Naive B cell (primary cell): ENCODE data around the gene FAAH. TPM values are rescaled to one million over a fixed set of nuclear protein-coding genes. Genes with fewer than 3 reads are reported as not detected.
A peak's percentile ranks its signal among the peaks of the same experiment; 100 is the strongest.

Experiments used
- ATAC-seq, 2 donors: fragments of 150-1000 bp; cut with Tn5 transposase; 2 replicates each; pipeline ENCODE4 v1.10.0; 2021; ENCODE audit warnings: low read depth in 2 of 2, mild to moderate bottlenecking in 2 of 2, moderate library complexity in 2 of 2
- DNase-seq: peaks from one replicate; pipeline ENCODE4 v3.0.0; 2022
- H3K27ac Mint-ChIP-seq, 6 donors: one replicate each; pipeline ENCODE4 v1.8.0; 2020 to 2022; ENCODE audit warnings: mild to moderate bottlenecking in 6 of 6, mixed read lengths in 6 of 6, moderate library complexity in 5 of 6, inconsistent platforms in 2 of 6
- H3K27me3 Mint-ChIP-seq, 3 donors: one replicate each; pipeline ENCODE4 v1.8.0; 2021 to 2022; ENCODE audit warnings: mixed read lengths in 3 of 3, mild to moderate bottlenecking in 1 of 3
- H3K36me3 Mint-ChIP-seq, 2 donors: one replicate each; pipeline ENCODE4 v1.8.0; 2020 to 2022; ENCODE audit warnings: mixed read lengths in 2 of 2, inconsistent platforms in 1 of 2, mild to moderate bottlenecking in 1 of 2
- H3K4me1 Mint-ChIP-seq, 3 donors: one replicate each; pipeline ENCODE4 v1.8.0; 2020 to 2022; ENCODE audit warnings: mixed read lengths in 3 of 3, inconsistent platforms in 1 of 3, mild to moderate bottlenecking in 1 of 3, moderate library complexity in 1 of 3
- H3K4me3 Mint-ChIP-seq, 8 donors: one replicate each; pipeline ENCODE4 v1.8.0; 2020 to 2022; ENCODE audit warnings: mild to moderate bottlenecking in 8 of 8, mixed read lengths in 8 of 8, moderate library complexity in 8 of 8, inconsistent platforms in 2 of 8
- H3K9me3 Mint-ChIP-seq, 7 donors: one replicate each; pipeline ENCODE4 v1.8.0; 2020 to 2022; ENCODE audit warnings: mixed read lengths in 7 of 7, mild to moderate bottlenecking in 5 of 7, inconsistent platforms in 2 of 7, moderate library complexity in 1 of 7
- polyA plus RNA-seq, 6 donors: library from polyadenylated mRNA; unstranded; fragments of 300-500 nt; fragmentation: Illumina TruSeq; gene quantifications; one replicate each; pipeline ENCODE4 v1.2.3, GENCODE V29; 2021; ENCODE audit warnings: low read depth in 6 of 6

FAAH gene
- polyA plus RNA-seq, 6 donors from 2014 or later, result 0.34 to 1.4 (median 0.61) TPM; not detected in 3

- peak in 1 of 2 donors; percentile 34 for ATAC-seq
- peaks cover 18 to 33% (median 20%) of the 10 kb centered on the region in 3 donors for H3K4me1 Mint-ChIP-seq
- DNase-seq, result no peak
- no peaks in the 10 kb centered on the region for H3K27me3 Mint-ChIP-seq
- peak overlapping the region; percentile 8 to 90 (median 47) for H3K27ac Mint-ChIP-seq
- no peaks in the 10 kb centered on the region for H3K9me3 Mint-ChIP-seq
- H3K4me3 Mint-ChIP-seq, result peak overlapping the region in 1 of 8 donors; percentile 9
- H3K36me3 Mint-ChIP-seq, result peaks cover 9 to 17% of the 10 kb centered on the region in 2 donors
These were observed 23.9 kb upstream of the FAAH start for GRCh38 chr1:46370214-46370633.

GRCh38 chr1:46372431-46372830, 21.7 kb upstream of the FAAH start:
- DNase-seq (no peak), ATAC-seq (no peak)
- Mint-ChIP-seq H3K27ac (no peak overlapping the region), H3K36me3 (peaks cover 9 to 16% of the 10 kb centered on the region in 2 donors), H3K27me3 (no peaks in the 10 kb centered on the region), H3K9me3 (no peaks in the 10 kb centered on the region), H3K4me3 (no peak overlapping the region), H3K4me1 (peaks cover 18 to 33% (median 20%) of the 10 kb centered on the region in 3 donors)

GRCh38 chr1:46379996-46380395, 14.1 kb upstream of the FAAH start:
- Mint-ChIP-seq H3K9me3 (peaks cover 4 to 15% (median 7%) of the 10 kb centered on the region in 7 donors), H3K27me3 (no peaks in the 10 kb centered on the region), H3K36me3 (peaks cover 0 to 8% of the 10 kb centered on the region in 2 donors), H3K27ac (no peak overlapping the region), H3K4me3 (no peak overlapping the region), H3K4me1 (no peaks in the 10 kb centered on the region)
- DNase-seq (no peak), ATAC-seq (no peak)

GRCh38 chr1:46380508-46380907, 13.6 kb upstream of the FAAH start:
- peaks cover 4 to 15% (median 9%) of the 10 kb centered on the region in 7 donors for H3K9me3 Mint-ChIP-seq
- H3K4me3 Mint-ChIP-seq, result no peak overlapping the region
- peaks cover 0 to 8% of the 10 kb centered on the region in 2 donors for H3K36me3 Mint-ChIP-seq
- ATAC-seq, result no peak
- H3K27me3 Mint-ChIP-seq, result no peaks in the 10 kb centered on the region
- no peak overlapping the region for H3K27ac Mint-ChIP-seq
- H3K4me1 Mint-ChIP-seq, result no peaks in the 10 kb centered on the region
- no peak for DNase-seq

GRCh38 chr1:46393510-46393909, 607 bp upstream of the FAAH start:
- H3K9me3 Mint-ChIP-seq, result peaks cover 10 to 21% (median 13%) of the 10 kb centered on the region in 7 donors
- H3K27me3 Mint-ChIP-seq, result peaks cover 22 to 42% (median 39%) of the 10 kb centered on the region in 3 donors
- no peak overlapping the region for H3K27ac Mint-ChIP-seq
- peak overlapping the region; percentile 68 to 88 (median 80) for H3K4me3 Mint-ChIP-seq
- no peak for DNase-seq
- ATAC-seq, result no peak
- peaks cover 9 to 16% (median 15%) of the 10 kb centered on the region in 3 donors for H3K4me1 Mint-ChIP-seq
- peaks cover 14 to 24% of the 10 kb centered on the region in 2 donors for H3K36me3 Mint-ChIP-seq

GRCh38 chr1:46394872-46395465, 852 bp downstream of the FAAH start:
- H3K36me3 Mint-ChIP-seq, result peaks cover 14 to 24% of the 10 kb centered on the region in 2 donors
- H3K4me1 Mint-ChIP-seq, result peaks cover 9 to 16% (median 15%) of the 10 kb centered on the region in 3 donors
- H3K27me3 Mint-ChIP-seq, result peaks cover 28 to 48% (median 48%) of the 10 kb centered on the region in 3 donors
- DNase-seq, result no peak
- peak overlapping the region in 1 of 6 donors; percentile 24 for H3K27ac Mint-ChIP-seq
- H3K4me3 Mint-ChIP-seq, result peak overlapping the region; percentile 32 to 85 (median 69)
- ATAC-seq, result no peak
- H3K9me3 Mint-ChIP-seq, result peaks cover 10 to 21% (median 13%) of the 10 kb centered on the region in 7 donors

- DNase-seq (no peak), ATAC-seq (no peak)
- Mint-ChIP-seq H3K36me3 (peaks cover 14 to 24% of the 10 kb centered on the region in 2 donors), H3K9me3 (peaks cover 10 to 21% (median 13%) of the 10 kb centered on the region in 7 donors), H3K27ac (no peak overlapping the region), H3K4me1 (peaks cover 14 to 16% (median 15%) of the 10 kb centered on the region in 3 donors), H3K27me3 (peaks cover 28 to 48% (median 48%) of the 10 kb centered on the region in 3 donors), H3K4me3 (no peak overlapping the region)
These were observed 2.6 kb downstream of the FAAH start for GRCh38 chr1:46396441-46397398.

GRCh38 chr1:46399307-46399706, 5.2 kb downstream of the FAAH start:
- Mint-ChIP-seq H3K27me3 (peaks cover 24 to 29% (median 26%) of the 10 kb centered on the region in 3 donors), H3K4me3 (no peak overlapping the region), H3K27ac (peak overlapping the region in 1 of 6 donors; percentile 50), H3K36me3 (peaks cover 0 to 6% of the 10 kb centered on the region in 2 donors), H3K9me3 (no peaks in the 10 kb centered on the region), H3K4me1 (peaks cover 10 to 11% (median 11%) of the 10 kb centered on the region in 3 donors)
- no peak for ATAC-seq
- no peak for DNase-seq

GRCh38 chr1:46400421-46400820, 6.3 kb downstream of the FAAH start:
- H3K27ac Mint-ChIP-seq, result peak overlapping the region in 1 of 6 donors; percentile 62
- H3K4me3 Mint-ChIP-seq, result no peak overlapping the region

GRCh38 chr1:46401154-46401913, 7.2 kb downstream of the FAAH start:
- peaks cover 7 to 10% (median 9%) of the 10 kb centered on the region in 3 donors for H3K27me3 Mint-ChIP-seq
- no peak overlapping the region for H3K27ac Mint-ChIP-seq
- H3K4me1 Mint-ChIP-seq, result peaks cover 0 to 6% (median 0%) of the 10 kb centered on the region in 3 donors
- no peaks in the 10 kb centered on the region for H3K9me3 Mint-ChIP-seq
- H3K36me3 Mint-ChIP-seq, result no peaks in the 10 kb centered on the region
- no peak for ATAC-seq
- H3K4me3 Mint-ChIP-seq, result no peak overlapping the region
- DNase-seq, result no peak

More at GRCh38 chr1:46400421-46400820, 6.3 kb downstream of the FAAH start:
- H3K9me3 Mint-ChIP-seq, result no peaks in the 10 kb centered on the region
- peaks cover 0 to 1% of the 10 kb centered on the region in 2 donors for H3K36me3 Mint-ChIP-seq
- peaks cover under 1 to 6% (median 2%) of the 10 kb centered on the region in 3 donors for H3K4me1 Mint-ChIP-seq
- no peak for DNase-seq
- H3K27me3 Mint-ChIP-seq, result peaks cover 16 to 19% (median 17%) of the 10 kb centered on the region in 3 donors
- no peak for ATAC-seq

GRCh38 chr1:46401964-46402626, 8.0 kb downstream of the FAAH start:
- no peaks in the 10 kb centered on the region for H3K36me3 Mint-ChIP-seq
- H3K4me1 Mint-ChIP-seq, result peaks cover 0 to 6% (median 0%) of the 10 kb centered on the region in 3 donors
- DNase-seq, result no peak
- H3K4me3 Mint-ChIP-seq, result no peak overlapping the region
- peaks cover 6 to 9% (median 9%) of the 10 kb centered on the region in 3 donors for H3K27me3 Mint-ChIP-seq
- no peak for ATAC-seq
- no peak overlapping the region for H3K27ac Mint-ChIP-seq
- no peaks in the 10 kb centered on the region for H3K9me3 Mint-ChIP-seq

- ATAC-seq (no peak), DNase-seq (no peak)
- no peak overlapping the region for H3K4me3 Mint-ChIP-seq
- no peaks in the 10 kb centered on the region for H3K36me3 Mint-ChIP-seq
- H3K4me1 Mint-ChIP-seq, result peaks cover 0 to 6% (median 0%) of the 10 kb centered on the region in 3 donors
- no peaks in the 10 kb centered on the region for H3K9me3 Mint-ChIP-seq
- no peak overlapping the region for H3K27ac Mint-ChIP-seq
- peaks cover 3 to 7% (median 5%) of the 10 kb centered on the region in 3 donors for H3K27me3 Mint-ChIP-seq
These were observed 9.8 kb downstream of the FAAH start for GRCh38 chr1:46403916-46404315.
